A673 (cell line): Measurements from ENCODE around the gene DHRS9.

Source experiments
- CTCF ChIP-seq: fragments of 300-800, 200-600 bp; sonication (generic); conservative IDR thresholded peaks from 2 replicates; pipeline ENCODE4 v1.5.1; 2017; ENCODE audit warnings: low read depth, mild to moderate bottlenecking, antibody characterized with exemption, low read length, moderate library complexity, mixed read lengths
- EZH2 ChIP-seq: fragments of 200-600 bp; sonication (generic); IDR thresholded peaks from 2 replicates; pipeline ENCODE4 v1.6.1; 2017; ENCODE audit warnings: borderline replicate concordance, low read depth, mild to moderate bottlenecking, mixed read lengths, antibody characterized with exemption, low read length; ENCODE audit not compliant: poor library complexity, severe bottlenecking

DNA sequence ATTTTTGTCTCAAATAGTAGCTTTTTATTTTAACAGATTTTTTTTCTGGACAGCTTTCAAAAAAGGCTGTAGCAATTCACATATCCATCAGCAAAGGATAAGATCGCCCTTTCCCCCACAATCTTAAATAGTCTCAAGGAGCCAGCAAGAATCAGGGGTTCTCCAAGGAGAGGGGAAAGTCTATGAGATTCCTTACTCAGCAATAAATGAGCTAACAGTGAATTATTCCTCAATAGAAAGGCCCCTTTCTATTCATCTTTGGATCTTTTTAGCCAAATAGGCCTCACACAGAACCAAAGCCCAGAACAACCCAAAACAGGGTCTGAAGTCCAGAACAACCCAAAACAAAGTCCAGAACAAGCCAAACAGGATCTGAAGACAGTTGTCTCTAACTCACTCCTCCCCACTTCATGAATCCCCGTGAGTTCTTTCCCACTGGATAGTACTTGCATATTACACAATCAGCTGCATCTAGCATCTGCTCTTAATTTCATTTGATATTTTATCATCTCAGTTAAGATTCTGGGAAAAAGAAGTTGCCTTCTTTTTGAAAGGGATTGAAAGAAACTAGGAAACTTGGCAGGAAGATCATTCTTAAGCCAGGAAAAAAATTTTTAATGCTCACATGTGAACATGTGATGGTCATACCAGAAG is 3.4 kb upstream of the DHRS9 start:
- no peak for TF ChIP-seq EZH2
- TF ChIP-seq CTCF = no peak
